GM12892 (cell line): Measurements from ENCODE around the gene MIP.
"Not testable (repeated sequence)": the region's sequence is repeated elsewhere in the genome, so short reads cannot be mapped to it uniquely, and the experiment has no call there.

Source experiments
- DNase-seq: peaks from one replicate; pipeline ENCODE4 v3.0.0; 2011; ENCODE audit not compliant: insufficient read length
- FAIRE-seq: peaks from 2 replicates; lab custom pipeline; 2011; peaks lifted over from hg19 to GRCh38; lab: Jason Lieb, UNC
- POLR2A ChIP-seq: IDR thresholded peaks from 2 replicates; pipeline ENCODE4 v1.6.1; 2011; ENCODE audit warnings: low read depth, low read length, control low read depth
- POLR2AphosphoS5 ChIP-seq: IDR thresholded peaks from 2 replicates; pipeline ENCODE4 v1.6.1; 2011; ENCODE audit warnings: low read depth, low read length, control low read depth
- TAF1 ChIP-seq: IDR thresholded peaks from 2 replicates; pipeline ENCODE4 v1.6.1; 2011; ENCODE audit warnings: low read depth, mild to moderate bottlenecking, control low read depth, low read length, borderline replicate concordance

MIP gene

DNA sequence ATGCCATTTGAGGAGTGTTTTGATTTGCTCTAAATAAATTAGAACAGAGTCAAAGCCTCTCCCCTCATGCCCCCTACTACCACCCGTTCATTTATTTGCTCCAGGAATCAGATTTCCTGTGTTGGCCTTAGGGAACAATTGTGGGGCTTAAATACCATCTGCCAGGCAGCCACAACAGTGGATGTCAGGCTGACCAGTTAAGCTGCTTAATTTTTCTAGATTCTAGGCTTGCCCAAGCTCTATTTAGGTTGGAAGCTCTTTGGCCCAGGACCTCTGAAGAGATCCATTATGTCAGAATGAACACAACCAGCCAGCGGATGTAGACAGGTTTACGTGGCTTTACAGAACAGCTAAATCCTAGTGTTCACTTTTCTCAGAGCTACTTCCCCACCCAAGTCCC lies 4.2 kb downstream of the MIP start:
- no peak for FAIRE-seq

DNA sequence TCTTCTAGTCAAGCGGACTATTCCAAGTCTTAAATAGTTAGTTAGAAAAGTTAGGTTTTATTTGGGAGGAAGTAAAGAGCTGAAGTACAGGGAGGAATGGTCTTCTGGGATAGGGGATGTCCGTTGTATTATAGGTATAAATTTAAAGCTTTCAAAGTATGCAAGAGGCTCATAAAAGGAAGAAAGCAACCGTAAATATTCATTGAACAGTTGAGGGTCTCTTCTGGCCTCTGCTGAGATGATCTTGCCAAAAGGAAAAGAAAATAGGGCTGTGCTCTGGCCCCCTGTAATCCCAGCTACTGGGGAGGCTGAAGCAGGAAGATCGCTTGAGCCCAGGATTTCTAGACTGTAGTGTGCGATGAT lies 4.9 kb downstream of the MIP start:
- no peak for FAIRE-seq
- no peak for TF ChIP-seq POLR2AphosphoS5
- TF ChIP-seq TAF1, result no peak
- TF ChIP-seq POLR2A, result no peak
- DNase-seq, result no peak

More for the DNA sequence above, 4.2 kb downstream of the MIP start:
- no peak for TF ChIP-seq TAF1
- no peak for TF ChIP-seq POLR2AphosphoS5
- no peak for TF ChIP-seq POLR2A
- DNase-seq, result no peak

DNA sequence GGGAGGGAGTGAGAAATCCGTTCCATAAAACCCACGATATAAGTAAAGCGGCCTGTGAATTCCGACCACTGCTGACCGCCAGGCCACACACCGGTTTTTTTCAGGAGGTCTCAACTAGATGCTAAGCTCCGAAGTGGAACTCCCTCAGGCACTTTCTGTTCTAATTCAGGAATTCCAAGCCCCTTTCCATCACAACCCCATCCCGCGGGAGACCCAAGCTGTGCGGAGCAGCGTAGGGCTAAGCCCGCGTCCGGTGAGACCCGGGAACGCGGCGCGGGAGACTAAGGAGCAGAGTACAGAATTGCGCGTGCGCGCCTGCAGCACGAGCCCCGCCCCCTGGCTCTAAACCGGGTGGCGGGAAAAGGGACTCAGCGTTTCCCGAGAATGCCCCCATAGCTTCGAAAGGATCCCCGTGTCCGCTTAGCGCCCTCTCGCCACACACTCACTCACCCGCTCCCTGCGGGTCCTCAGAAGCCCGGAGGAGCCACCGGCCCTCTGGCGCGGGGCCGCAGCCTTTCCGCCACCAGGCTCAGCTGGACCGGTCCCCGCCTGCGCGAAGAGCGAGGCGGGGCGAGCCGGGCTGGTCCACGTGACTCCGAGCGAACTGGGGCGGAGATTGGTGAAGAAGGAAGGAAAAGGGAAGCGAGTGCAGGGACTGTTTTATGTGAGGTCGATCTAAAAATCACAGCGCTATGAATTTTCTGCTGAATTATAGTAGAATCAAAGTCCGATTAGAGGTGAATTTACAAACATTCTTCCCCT lies 5.4 kb downstream of the MIP start, which contains the start of gene TIMELESS:
TSS of gene TIMELESS (minus strand) at position 567 of the 762 bp plus-strand sequence. CDS start 15,256 bp downstream, outside the sequence.
- TF ChIP-seq TAF1 (peak; percentile 64; the same call in 1 of the 2 replicates), POLR2A (peak; percentile 86), POLR2AphosphoS5 (peak; percentile 65)
- FAIRE-seq (peak; percentile 97), DNase-seq (peak; percentile 92)

DNA sequence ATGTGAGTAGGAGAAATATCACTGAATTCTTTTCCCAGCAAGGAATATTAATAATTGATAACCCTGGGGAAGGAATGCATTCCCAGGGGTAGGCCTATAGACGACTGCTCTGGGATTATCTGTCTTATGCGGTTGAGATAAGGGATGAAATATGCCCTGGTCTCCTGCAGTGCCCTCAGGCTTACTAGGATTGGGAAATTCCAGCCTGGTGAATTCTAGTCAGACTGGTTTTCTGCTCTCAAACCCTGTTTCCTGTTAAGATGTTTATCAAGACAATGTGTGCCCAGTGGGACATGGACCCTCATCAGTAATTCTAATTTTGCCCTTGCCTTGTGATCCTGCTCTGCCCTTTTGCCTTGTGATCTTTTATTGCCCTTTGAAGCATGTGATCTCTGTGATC lies 11.2 kb downstream of the MIP start:
- not testable (repeated sequence) for FAIRE-seq, DNase-seq

DNA sequence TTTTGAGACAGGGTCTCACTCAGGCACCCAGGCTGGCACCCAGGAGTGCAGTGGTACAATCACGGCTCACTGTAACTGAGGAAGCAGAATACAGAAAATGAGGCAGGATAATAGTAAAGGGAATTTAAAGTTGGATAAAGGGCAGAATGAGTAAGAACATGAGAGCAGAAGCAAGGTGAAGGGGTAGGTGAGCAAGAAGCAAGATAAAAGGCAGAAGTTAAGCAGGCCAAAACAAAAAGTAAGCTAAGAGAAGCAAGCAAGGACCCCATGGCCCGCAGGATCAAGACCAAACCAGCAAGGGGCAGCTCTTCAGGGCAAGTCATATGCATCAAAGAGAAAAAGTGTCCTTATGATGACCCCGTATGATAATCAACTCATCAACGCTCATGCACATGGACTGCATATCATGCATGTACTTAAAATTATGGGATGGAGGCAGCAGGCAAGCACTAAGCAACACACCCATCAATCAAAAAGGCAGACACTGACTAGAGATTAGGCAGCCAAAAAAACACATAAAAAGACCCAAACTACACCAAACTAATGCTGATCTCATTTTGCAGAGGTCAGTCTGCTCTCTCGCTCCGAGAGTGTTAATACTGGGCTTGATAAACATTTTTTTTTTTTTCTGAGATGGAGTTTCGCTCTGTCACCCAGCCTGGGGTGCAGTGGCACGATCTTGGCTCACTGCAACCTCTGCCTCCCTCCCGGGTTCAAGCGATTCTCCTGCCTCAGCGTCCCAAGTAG lies 16.9 kb downstream of the MIP start:
- TF ChIP-seq POLR2A, result no peak
- no peak for TF ChIP-seq TAF1
- no peak for TF ChIP-seq POLR2AphosphoS5
- DNase-seq, result no peak
- no peak for FAIRE-seq

DNA sequence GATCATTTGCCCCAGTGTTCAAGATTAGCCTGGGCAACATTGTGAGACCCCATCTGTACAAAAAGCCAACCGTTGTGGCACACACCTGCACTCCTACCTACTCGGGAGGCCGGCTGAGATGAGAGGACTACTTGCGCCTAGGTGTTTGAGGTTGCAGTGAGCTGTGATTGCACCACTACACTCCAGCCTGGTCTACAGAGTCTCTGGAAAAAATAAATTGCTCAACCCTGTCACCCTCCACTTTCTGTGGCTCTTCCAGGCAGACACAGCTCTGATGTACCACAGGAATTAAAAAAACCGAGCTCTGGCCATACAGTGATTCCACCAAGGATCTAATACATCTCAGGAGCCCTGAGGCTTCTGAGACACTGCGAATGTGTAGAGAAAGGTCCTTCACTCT lies 19.6 kb downstream of the MIP start:
- DNase-seq (no peak), FAIRE-seq (no peak)
- TF ChIP-seq POLR2AphosphoS5 (no peak), POLR2A (no peak), TAF1 (no peak)

DNA sequence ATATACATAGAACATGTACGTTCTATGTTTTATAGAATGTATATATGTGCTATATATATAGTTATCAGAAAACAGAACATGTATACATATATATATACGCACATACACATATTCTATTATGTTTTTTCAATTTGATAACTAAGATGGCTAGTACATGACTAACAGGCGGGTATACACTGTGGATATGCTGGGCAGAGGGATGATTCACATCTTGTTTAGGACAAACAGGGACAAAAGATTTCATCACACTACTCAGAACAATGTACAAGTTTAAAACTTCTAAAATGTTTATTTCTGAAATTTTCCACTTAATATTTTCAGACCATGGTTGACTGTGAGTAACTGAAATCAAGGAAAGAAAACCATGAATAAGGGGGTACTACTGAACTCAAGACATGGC lies 22.6 kb downstream of the MIP start:
- DNase-seq (no peak), FAIRE-seq (no peak)

DNA sequence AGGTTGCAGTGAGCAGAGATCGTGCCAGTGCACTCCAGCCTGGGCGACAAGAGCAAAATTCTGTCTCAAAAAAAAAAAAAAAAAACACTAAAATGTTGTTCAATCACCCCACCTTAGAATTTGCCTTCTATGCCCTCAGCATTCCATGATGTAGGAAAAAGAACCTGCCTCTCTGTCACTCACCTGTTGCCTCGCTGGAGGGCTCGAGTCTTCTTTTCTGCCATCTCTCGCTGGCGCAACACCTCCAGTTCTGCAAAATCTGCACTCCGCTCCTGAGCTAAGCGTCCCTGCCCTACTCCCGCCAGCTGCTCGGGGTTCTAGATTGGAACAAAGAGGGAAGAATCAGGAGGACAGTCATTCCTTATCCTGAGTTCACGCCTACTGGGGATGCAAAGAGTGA lies 23.2 kb downstream of the MIP start:
- TF ChIP-seq POLR2AphosphoS5, result no peak
- FAIRE-seq, result no peak

More for the DNA sequence above, 22.6 kb downstream of the MIP start:
- no peak for TF ChIP-seq POLR2A
- no peak for TF ChIP-seq POLR2AphosphoS5
- TF ChIP-seq TAF1, result no peak

DNA sequence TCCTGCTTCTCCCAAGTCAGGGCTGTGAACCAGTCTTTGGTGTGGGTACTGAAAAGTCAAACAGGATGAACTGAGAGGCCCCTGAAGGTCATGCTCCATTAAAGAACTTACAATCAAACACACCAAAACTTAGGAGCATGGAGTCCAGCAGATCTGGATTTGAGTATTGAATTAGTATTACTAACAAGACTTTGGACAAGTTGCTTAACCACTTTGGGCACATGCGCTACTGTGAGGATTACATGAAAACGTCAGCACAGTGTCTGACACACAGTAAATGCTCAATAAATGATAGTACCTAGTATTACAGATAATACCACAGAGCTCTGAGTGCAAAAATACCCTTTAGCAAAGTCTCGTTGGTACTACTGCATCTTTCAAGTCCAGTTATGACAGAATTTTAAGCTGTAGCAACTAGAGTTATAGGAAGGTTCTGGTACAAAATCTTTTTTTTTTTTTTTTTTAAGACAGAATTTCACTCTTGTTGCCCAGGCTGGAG lies 28.5 kb downstream of the MIP start:
- TF ChIP-seq POLR2AphosphoS5, result no peak
- no peak for TF ChIP-seq POLR2A
- no peak for TF ChIP-seq TAF1
- DNase-seq (no peak), FAIRE-seq (no peak)

More for the DNA sequence above, 23.2 kb downstream of the MIP start:
- no peak for DNase-seq

DNA sequence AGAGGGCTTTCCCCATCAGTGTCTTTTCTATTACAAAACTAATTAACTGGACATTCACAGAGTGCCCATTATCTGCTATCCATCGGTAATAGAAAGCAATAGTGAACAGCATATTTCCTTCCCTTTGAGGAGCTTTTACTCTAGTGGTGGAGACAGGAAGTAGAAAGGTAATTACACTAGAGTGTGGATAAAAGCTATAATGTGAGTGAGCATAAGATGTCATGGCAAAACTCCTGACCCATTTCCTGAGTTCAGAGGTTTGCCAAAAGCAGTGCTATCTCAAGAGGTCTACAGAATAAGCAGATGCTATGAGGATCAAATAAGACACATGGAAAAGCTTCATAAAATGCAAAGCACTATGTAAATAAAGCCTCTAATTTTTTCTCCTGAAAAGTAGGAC lies 29.3 kb downstream of the MIP start:
- TF ChIP-seq TAF1, result no peak
- TF ChIP-seq POLR2AphosphoS5, result no peak
- TF ChIP-seq POLR2A, result no peak
- DNase-seq, result no peak
- no peak for FAIRE-seq

DNA sequence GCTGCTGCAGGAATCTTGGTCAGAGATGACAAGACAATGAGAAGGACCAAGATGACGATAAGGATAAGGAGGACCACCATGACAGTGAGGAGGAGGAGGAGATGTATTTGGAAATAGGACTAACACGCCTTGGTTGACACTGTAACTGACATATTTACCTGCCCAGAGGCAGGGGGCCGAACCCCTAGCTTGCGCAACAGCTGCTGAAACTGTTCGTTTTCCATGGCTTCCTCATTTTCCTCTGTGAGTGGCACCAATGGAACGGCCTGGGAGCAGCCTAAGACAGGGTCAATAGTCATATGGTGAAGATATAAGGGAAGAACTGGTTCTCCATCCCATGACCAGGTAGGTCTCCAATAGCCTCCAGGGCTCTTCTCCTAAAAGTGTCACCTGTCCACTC lies 34.0 kb downstream of the MIP start:
- FAIRE-seq (no peak), DNase-seq (no peak)
- no peak for TF ChIP-seq POLR2A
- TF ChIP-seq POLR2AphosphoS5, result no peak
- no peak for TF ChIP-seq TAF1

DNA sequence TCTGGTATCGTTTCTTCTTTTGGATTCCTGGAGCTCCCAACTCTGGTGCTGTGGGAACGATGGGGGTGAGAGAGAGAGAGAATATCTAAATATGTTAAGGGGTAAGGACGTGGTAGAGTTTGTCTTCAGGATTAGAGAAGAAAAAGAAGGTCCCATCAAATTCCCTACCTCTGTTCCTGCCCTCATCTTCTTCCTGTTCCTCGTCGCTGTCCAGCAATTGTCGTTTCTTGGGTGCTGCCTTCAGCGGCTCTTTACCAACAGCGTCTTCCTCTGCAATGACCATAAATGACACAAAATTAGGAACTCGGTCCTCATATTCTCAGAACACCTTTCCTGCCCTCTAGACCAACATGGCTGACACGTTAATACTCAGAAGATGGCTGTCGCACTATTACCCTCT lies 36.7 kb downstream of the MIP start:
- FAIRE-seq (no peak), DNase-seq (no peak)
- no peak for TF ChIP-seq POLR2AphosphoS5
- no peak for TF ChIP-seq POLR2A
- TF ChIP-seq TAF1, result no peak
